Body of pancreas (tissue), 4 donors: ENCODE measurements around the gene WDR7. TPM values are rescaled to one million over a fixed set of nuclear protein-coding genes. Genes with fewer than 3 reads are reported as not detected.

ENCODE experiments used
- ATAC-seq: fragments of 150-250 bp; one replicate; pipeline ENCODE4 v1.9.1; 2016
- DNase-seq, 4 donors: peaks; one replicate each; pipeline ENCODE4 v3.0.0-alpha.2; 2019
- H3K27ac ChIP-seq, 4 donors: fragments of 200-600 bp; sonication (generic); 1 replicate in 3 of 4; 2 replicates in 1 of 4; pipeline versions ENCODE4 v1.5.1 to v1.6.1; 2016 to 2019; ENCODE audit warnings: mild to moderate bottlenecking in 1 of 4, mixed read lengths in 1 of 4, moderate library complexity in 1 of 4
- H3K27me3 ChIP-seq, 2 donors: fragments of 200-600 bp; sonication (generic); one replicate each; pipeline ENCODE4 v1.6.0; 2016; ENCODE audit warnings: mild to moderate bottlenecking in 1 of 2
- H3K36me3 ChIP-seq, 2 donors: fragments of 200-600 bp; sonication (generic); replicated peaks in 1 of 2; 2 replicates each; pipeline ENCODE4 v1.5.1; 2016; ENCODE audit warnings: low read depth in 2 of 2; ENCODE audit not compliant: insufficient read depth in 1 of 2
- H3K4me1 ChIP-seq: fragments of 200-600 bp; sonication (generic); one replicate; pipeline ENCODE4 v1.6.0; 2016
- H3K4me3 ChIP-seq, 2 donors: fragments of 200-600 bp; sonication (generic); 1 replicate in 1 of 2; 2 replicates in 1 of 2; pipeline ENCODE4 v1.5.1; 2016 to 2019
- H3K9me3 ChIP-seq, 3 donors: fragments of 200-600 bp; sonication (generic); 1 replicate in 2 of 3; 2 replicates in 1 of 3; pipeline ENCODE4 v1.5.1; 2016
- CTCF ChIP-seq, 7 experiments: fragments of 450-650 bp in 4 of 7; fragments of 200-600 bp in 3 of 7; sonication (generic) in 3 of 7; IDR thresholded peaks; one replicate each; pipeline ENCODE4 v1.5.1; 2016 to 2019; ENCODE audit warnings: antibody characterized with exemption in 7 of 7
- POLR2A ChIP-seq, 3 donors: fragments of 450-650 bp; IDR thresholded peaks; one replicate each; pipeline ENCODE4 v1.6.1; 2016; ENCODE audit warnings: antibody characterized with exemption in 3 of 3, mild to moderate bottlenecking in 2 of 3
- WGBS, 2 donors: methylation state at CpG; one replicate each; pipeline ENCODE4 v1.1.5; 2017; 5-methylcytosine and 5-hydroxymethylcytosine counted together
- intact Hi-C: fragments of 100-400 bp; cut with DNase I; formaldehyde crosslinking; loops from one replicate; pipeline ENCODE4 v1.15.1; 2023
- total RNA-seq, 2 donors: library from RNA; depleted of rRNA; stranded (reverse); fragments of >200 nt; gene quantifications; one replicate each; pipeline ENCODE4 v1.1.0, GENCODE V29; 2016

The WDR7 gene
- total RNA-seq, 2 donors from 2014 or later: 16.3 to 21.4 TPM

DNA sequence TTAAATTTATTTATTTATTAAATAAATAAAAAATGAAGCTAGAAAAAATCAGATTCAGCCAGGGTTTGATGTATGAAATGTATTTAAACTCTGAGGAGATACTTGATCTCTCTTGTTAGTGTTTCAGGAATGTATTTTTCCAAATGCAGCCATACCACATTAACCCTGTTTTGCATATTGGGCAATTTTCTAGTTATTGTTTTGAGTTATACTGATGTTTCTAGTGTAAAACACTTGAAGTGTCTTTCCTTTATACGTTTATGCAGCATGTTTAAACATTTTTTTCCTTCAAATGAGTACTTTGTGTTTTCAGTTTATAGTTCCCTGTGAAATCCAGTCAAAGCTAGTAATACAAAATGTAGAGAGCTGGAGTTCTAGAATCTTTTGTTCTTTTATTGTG, 69.9 kb downstream of the WDR7 start:
- no peak for TF ChIP-seq CTCF (IDR thresholded peaks at IDR 0.05)
- no peak for TF ChIP-seq POLR2A (IDR thresholded peaks at IDR 0.05)
- H3K36me3 ChIP-seq: peaks cover 0 to 1% of the 10 kb centered on the region in 2 donors
- no peaks in the 10 kb centered on the region for H3K27me3 ChIP-seq
- H3K4me3 ChIP-seq: no peak overlapping the region
- DNase-seq (no peak), ATAC-seq (no peak)
- H3K9me3 ChIP-seq: no peaks in the 10 kb centered on the region
- intact Hi-C loops: no loop called here
- H3K27ac ChIP-seq: no peak overlapping the region
- H3K4me1 ChIP-seq: no peaks in the 10 kb centered on the region
- WGBS, 2 donors: 76 to 92% methylated on average over 1 of the region's 1 CpG

DNA sequence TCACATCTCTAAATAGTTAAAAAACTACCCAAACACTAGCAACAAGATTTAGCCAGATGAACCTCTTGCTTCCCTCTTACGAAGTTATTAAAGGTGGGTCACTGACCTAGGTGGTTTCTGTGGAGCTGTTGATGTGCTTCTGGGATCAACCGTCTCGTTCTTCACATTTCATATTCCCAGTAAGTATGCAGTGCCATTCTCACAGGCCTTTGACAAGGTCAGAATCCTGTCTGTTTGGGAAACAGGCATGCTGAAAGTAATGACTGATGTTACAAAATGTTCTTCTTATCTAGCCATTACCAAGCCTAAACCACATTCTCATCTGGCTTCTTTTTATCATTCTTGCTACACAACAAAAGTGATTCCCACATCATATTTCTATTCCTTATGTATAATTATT, 70.3 kb downstream of the WDR7 start:
- ATAC-seq: no peak
- WGBS, 2 donors: 95% methylated on average over 3 of the region's 3 CpGs
- Histone ChIP-seq H3K9me3 (no peaks in the 10 kb centered on the region), H3K4me3 (no peak overlapping the region), H3K27ac (no peak overlapping the region), H3K36me3 (peaks cover 0 to 1% of the 10 kb centered on the region in 2 donors), H3K27me3 (no peaks in the 10 kb centered on the region), H3K4me1 (no peaks in the 10 kb centered on the region)
- intact Hi-C loops: no loop called here
- no peak for DNase-seq
- TF ChIP-seq POLR2A (IDR thresholded peaks at IDR 0.05) (no peak), CTCF (IDR thresholded peaks at IDR 0.05) (no peak)

DNA sequence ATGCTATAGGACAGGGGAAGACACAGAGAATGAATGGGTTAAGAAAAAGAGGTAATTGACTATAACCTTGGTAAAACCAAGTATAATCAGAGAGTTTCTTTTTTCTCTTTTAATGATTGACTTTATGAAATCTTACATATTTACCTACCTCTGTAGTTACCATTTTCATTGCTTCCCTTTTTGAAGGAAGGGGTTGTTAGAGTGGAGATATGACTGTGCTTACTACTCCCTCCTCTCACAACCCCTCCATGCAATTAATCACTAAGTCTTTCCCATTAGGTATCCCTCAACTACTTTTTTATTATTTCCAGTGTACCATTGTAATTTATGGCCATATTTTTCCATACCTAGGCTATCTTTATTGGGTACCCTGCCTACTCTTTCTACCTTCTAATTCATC, 71.4 kb downstream of the WDR7 start:
- H3K4me3 ChIP-seq: no peak overlapping the region
- H3K27ac ChIP-seq: no peak overlapping the region
- H3K4me1 ChIP-seq: no peaks in the 10 kb centered on the region
- DNase-seq (no peak), ATAC-seq (no peak)
- H3K36me3 ChIP-seq: peaks cover 0 to 1% of the 10 kb centered on the region in 2 donors
- H3K9me3 ChIP-seq: no peaks in the 10 kb centered on the region
- no peaks in the 10 kb centered on the region for H3K27me3 ChIP-seq
- TF ChIP-seq CTCF (IDR thresholded peaks at IDR 0.05) (no peak), POLR2A (IDR thresholded peaks at IDR 0.05) (no peak)
- intact Hi-C loops: no loop called here

- no peaks in the 10 kb centered on the region for H3K36me3 ChIP-seq
- no peak overlapping the region for H3K4me3 ChIP-seq
- H3K27me3 ChIP-seq: no peaks in the 10 kb centered on the region
- no peak overlapping the region for H3K27ac ChIP-seq
- TF ChIP-seq POLR2A (IDR thresholded peaks at IDR 0.05): no peak
- no peak for TF ChIP-seq CTCF (IDR thresholded peaks at IDR 0.05)
- H3K9me3 ChIP-seq: no peaks in the 10 kb centered on the region
- no peak for ATAC-seq
- no peaks in the 10 kb centered on the region for H3K4me1 ChIP-seq
- WGBS, 2 donors: 85 to 88% methylated on average over 1 of the region's 1 CpG
- intact Hi-C loops: no loop called here
- DNase-seq: no peak
Measured at GRCh38 chr18:56723068-56723467, 71.9 kb downstream of the WDR7 start.

DNA sequence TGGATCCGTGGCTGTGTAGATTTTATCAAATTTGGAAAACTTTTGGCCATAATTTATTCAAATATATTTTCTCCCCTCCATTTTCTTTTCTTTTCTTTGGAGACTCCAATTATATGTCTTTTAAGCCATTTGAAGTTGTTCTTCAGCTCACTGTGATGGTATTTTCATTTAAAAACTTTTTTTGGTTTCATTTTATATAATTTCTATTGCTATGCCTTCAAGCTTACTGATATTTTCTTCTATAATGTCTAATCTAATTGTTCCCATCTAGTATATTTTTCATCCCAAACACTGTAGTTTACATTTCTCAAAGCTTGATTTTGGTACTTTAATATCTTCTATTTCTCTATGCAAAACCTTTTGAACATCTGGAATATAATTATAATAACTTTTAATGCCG, 72.5 kb downstream of the WDR7 start:
- Histone ChIP-seq H3K9me3 (no peaks in the 10 kb centered on the region), H3K4me1 (no peaks in the 10 kb centered on the region), H3K27me3 (no peaks in the 10 kb centered on the region), H3K27ac (no peak overlapping the region), H3K36me3 (no peaks in the 10 kb centered on the region), H3K4me3 (no peak overlapping the region)
- TF ChIP-seq CTCF (IDR thresholded peaks at IDR 0.05) (no peak), POLR2A (IDR thresholded peaks at IDR 0.05) (no peak)
- intact Hi-C loops: no loop called here
- 93 to 96% methylated on average over 2 of the region's 2 CpGs for WGBS, 2 donors
- DNase-seq (no peak), ATAC-seq (no peak)
